ENCODE results near the gene POPDC3.

DNA sequence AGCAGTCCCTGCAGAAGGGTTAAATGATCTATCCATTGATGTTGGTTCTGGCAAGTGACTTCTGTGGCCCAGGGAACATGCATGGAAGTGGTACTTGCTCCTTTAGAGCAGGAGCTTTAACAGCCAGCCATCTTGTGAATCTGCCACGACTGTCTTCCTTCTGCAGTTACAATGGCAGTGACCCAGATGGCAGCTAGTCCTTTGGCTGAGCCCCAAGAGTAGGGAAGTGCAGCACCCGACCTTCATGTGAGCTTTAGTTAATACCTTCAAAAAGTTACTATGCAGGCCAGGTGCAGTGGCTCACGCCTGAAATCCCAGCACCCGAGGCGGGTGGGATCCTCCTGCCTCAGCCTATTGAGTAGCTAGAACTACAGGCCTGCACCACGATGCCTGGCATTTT, 66.4 kb downstream of the POPDC3 start:
- TF ChIP-seq CTCF (conservative IDR thresholded peaks at IDR 0.05) (no peak), EZH2 (IDR thresholded peaks at IDR 0.05; ENCODE audit: low read depth) (no peak)

Measured in PC-9 (cell line).